KOPT-K1 (cell line): ENCODE data around the gene PFKFB4.
"Not testable (repeated sequence)": the region's sequence is repeated elsewhere in the genome, so short reads cannot be mapped to it uniquely, and the experiment has no call there.

Source experiments
- H3K27ac ChIP-seq: fragments of 200-600 bp; sonication (generic); 2 replicates; pipeline ENCODE4 v1.5.1; 2016; ENCODE audit warnings: antibody characterized with exemption, mild to moderate bottlenecking, low read depth, low read length; ENCODE audit not compliant: poor library complexity, severe bottlenecking
- H3K36me3 ChIP-seq: fragments of 200-600 bp; sonication (generic); 2 replicates; pipeline ENCODE4 v1.5.1; 2017; ENCODE audit warnings: antibody characterized with exemption, mild to moderate bottlenecking, low read length, moderate library complexity; ENCODE audit not compliant: insufficient read depth
- H3K9me3 ChIP-seq: fragments of 200-600 bp; sonication (generic); 2 replicates; pipeline ENCODE4 v1.5.1; 2017; ENCODE audit warnings: antibody characterized with exemption, low read length, mild to moderate bottlenecking; ENCODE audit not compliant: insufficient read depth, poor library complexity, severe bottlenecking

Gene PFKFB4

GRCh38 chr3:48478626-48479555 lies 77.7 kb downstream of the PFKFB4 start:
- no peak overlapping the region for H3K27ac ChIP-seq
- H3K36me3 ChIP-seq: no peaks in the 10 kb centered on the region
- H3K9me3 ChIP-seq: no peaks in the 10 kb centered on the region

- H3K9me3 ChIP-seq: no peaks in the 10 kb centered on the region
- no peaks in the 10 kb centered on the region for H3K36me3 ChIP-seq
- H3K27ac ChIP-seq: no peak overlapping the region
Measured at GRCh38 chr3:48477959-48478520, 78.6 kb downstream of the PFKFB4 start.

- Histone ChIP-seq H3K27ac (no peak overlapping the region), H3K36me3 (no peaks in the 10 kb centered on the region), H3K9me3 (no peaks in the 10 kb centered on the region)
Measured at GRCh38 chr3:48476426-48477053, 80.1 kb downstream of the PFKFB4 start.

GRCh38 chr3:48475188-48475587 lies 81.4 kb downstream of the PFKFB4 start:
- no peaks in the 10 kb centered on the region for H3K36me3 ChIP-seq
- H3K27ac ChIP-seq: no peak overlapping the region
- no peaks in the 10 kb centered on the region for H3K9me3 ChIP-seq

- peaks cover 5% of the 10 kb centered on the region; the same call in 1 of the 2 replicates for H3K36me3 ChIP-seq
- no peak overlapping the region for H3K27ac ChIP-seq
- H3K9me3 ChIP-seq: no peaks in the 10 kb centered on the region
Measured at GRCh38 chr3:48474619-48475018, 82.0 kb downstream of the PFKFB4 start.

- H3K27ac ChIP-seq, H3K9me3 ChIP-seq: not testable (repeated sequence)
- H3K36me3 ChIP-seq: peaks cover 11% of the 10 kb centered on the region; the same call in 1 of the 2 replicates
Measured at GRCh38 chr3:48474031-48474430, 82.6 kb downstream of the PFKFB4 start.

GRCh38 chr3:48473617-48473952 lies 83.0 kb downstream of the PFKFB4 start:
- peak overlapping the region; percentile 95 for H3K27ac ChIP-seq
- H3K9me3 ChIP-seq: no peaks in the 10 kb centered on the region
- peaks cover 15% of the 10 kb centered on the region for H3K36me3 ChIP-seq

GRCh38 chr3:48472923-48473616 lies 83.5 kb downstream of the PFKFB4 start:
- peaks cover 21% of the 10 kb centered on the region for H3K36me3 ChIP-seq
- H3K27ac ChIP-seq: peak overlapping the region; percentile 95
- H3K9me3 ChIP-seq: no peaks in the 10 kb centered on the region

- Histone ChIP-seq H3K27ac (peak overlapping the region; percentile 95), H3K36me3 (peaks cover 25% of the 10 kb centered on the region), H3K9me3 (no peaks in the 10 kb centered on the region)
Measured at GRCh38 chr3:48472673-48472922, 84.0 kb downstream of the PFKFB4 start.

GRCh38 chr3:48470286-48470685 lies 86.3 kb downstream of the PFKFB4 start:
- Histone ChIP-seq H3K27ac (no peak overlapping the region), H3K36me3 (peaks cover 33% of the 10 kb centered on the region), H3K9me3 (no peaks in the 10 kb centered on the region)

- no peaks in the 10 kb centered on the region for H3K9me3 ChIP-seq
- H3K36me3 ChIP-seq: peaks cover 33% of the 10 kb centered on the region
- H3K27ac ChIP-seq: no peak overlapping the region
Measured at GRCh38 chr3:48469046-48469915, 87.3 kb downstream of the PFKFB4 start.

- Histone ChIP-seq H3K9me3 (no peaks in the 10 kb centered on the region), H3K27ac (no peak overlapping the region), H3K36me3 (peaks cover 36% of the 10 kb centered on the region)
Measured at GRCh38 chr3:48468329-48468731, 88.3 kb downstream of the PFKFB4 start.
